Activated CD4-positive, alpha-beta T cell treated with anti-CD3 and anti-CD28 coated beads, Interleukin-2, amount 50 U/mL, for 4 hours (primary cell): Measurements from ENCODE around the gene GAS6.
"Not testable (repeated sequence)": the region's sequence is repeated elsewhere in the genome, so short reads cannot be mapped to it uniquely, and the experiment has no call there.

Experiments
- DNase-seq, 2 experiments: peaks; one replicate each; pipeline ENCODE4 v3.0.0-alpha.2; 2020

The GAS6 gene

DNA sequence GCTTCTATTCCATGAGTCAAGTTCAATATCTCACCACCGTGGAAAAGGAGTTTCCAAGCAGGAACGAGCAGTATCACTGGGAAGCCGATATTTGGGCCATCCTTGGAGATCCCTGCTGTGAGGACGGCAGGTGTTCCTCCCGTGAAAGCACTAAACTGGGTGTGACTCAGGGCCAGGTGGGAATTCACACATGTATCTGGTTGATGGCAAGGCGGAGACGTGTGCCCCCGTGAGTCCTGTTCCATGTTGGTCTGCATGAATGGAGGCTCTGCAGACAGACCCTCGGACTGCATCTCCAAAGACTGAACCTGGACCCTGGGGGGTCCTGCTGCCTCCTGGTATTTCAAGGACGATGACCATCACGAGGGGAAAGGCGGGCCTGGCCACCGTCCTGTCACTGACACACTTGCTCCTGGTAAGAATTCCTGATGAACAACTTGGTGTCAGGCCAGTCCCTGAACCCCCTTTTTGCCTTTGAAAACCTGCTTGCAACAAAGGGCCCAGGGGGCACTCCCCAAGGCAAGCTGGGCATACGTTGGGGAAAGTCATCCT is 22.8 kb upstream of the GAS6 start:
- DNase-seq: no peak

DNA sequence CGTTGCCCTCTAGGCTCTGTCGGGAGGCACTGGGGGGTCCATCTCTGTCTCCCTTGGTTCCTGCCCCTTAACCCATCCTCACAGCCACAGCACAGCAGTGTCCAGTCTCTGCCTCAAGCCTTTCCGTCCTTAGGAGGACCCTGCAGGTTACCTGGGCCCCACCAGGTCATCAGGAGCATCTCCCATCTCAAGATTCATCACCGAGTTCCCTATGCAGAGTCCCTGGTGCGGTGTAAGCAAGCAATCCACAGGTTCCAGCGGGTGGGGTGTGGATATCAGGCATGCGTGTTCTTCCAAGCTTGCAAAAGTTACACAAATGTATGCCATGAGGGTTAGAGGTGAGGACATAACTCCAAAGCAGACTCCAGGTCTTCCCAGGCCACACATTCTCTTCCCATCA is 20.9 kb upstream of the GAS6 start:
- no peak for DNase-seq

DNA sequence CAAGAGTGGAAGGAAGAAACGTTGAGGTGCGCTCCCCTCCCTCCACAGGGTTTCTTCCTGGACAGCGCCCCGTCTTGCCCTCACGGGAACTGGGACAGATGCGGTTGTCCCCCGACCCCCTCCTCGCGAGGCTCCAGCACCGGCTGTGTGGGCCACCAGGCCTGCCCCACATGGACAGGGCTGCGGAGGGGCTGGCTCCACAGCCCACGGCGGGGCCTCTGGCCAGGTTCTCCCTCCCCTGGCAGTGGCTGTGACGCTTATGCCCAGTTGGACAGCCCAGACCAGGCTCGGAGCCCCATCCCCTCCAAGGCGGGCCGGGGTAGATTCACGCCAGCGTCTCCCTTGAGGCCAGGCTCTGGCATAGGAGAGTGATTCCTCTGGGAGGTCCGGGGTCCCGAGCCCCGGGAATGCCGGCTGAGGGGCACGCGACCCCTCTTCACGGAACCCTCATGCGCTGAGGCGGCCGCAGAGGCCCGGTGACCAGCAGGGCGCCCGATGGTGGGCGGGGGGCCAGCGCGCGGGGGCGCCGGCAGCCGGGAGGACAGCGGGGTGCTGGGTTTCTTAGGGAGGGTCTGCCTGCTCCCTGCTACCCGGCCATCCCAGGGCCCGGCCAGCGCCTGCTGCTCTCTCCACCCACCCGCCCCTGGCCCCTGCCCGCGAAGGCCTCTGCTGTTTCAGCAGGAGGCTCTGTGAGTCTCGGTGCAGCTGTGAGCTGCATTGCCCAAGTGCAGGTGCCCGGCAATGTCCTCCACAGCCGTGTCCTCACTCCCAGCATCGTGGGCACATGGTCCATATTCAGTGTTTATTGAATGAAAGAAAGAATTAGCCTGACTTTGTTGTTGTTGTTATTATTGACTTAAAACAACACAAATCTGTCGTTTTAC is 20.3 kb upstream of the GAS6 start:
- no peak for DNase-seq

DNA sequence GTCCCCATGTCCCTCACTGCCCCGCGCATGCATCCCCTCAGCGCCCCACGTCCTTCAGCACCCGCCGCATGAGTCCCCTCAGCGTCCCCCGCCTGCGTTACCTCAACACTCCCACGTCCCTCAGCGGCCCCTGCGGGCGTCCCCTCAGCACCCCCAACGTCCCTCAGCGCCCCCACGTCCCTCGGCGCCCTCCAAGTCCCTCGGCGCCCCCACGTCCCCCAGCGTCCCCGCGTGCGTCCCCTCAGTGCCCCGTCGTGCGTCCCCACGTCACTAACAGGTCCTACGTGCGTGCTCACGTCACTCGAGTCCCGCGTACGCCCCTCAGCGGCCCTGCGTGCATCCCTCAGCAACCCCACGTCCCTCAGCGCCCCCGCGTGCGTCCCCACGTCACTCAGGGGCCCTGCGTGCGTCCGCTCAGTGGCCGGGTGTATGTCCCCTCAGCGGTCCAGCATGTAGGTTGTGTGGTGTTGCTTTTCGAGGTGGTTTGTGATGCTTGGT is 19.5 kb upstream of the GAS6 start:
- no peak for DNase-seq

DNA sequence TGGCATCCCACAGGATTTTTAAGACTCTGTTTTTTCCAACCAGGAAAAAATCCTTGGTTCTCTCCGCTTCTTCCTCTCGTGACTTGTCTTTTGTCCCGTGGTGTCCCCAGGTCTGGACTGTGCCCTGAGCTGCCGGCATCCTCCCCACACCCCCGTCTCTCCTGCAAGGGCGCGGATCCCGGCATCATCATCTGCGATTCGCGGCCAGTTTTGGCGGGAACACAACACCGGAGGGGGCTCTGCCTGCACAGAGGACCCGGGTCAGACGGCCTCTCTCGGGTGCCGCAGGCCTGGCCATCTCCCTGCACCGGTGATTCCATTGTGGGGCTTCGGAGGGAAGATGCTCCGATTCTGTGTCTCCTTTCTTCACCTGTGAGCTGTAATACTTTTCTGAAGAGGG is 18.8 kb upstream of the GAS6 start:
- no peak for DNase-seq

DNA sequence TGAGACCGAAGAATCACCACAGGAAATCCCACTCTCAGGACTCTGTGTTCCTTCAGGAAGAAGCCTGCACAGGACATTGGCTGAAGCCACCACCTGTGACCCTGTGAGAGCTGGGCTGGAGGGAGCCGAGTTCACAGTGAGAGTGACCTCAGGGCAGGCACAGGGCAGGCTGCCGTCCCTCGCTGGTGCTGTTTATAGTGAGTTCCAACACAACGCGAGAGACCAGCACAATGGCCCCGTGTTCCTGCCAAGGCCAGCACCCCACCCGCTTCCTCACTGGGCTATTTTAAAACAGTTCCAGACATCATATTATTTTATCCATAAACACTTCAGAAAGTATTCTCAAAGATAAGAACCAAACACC is 18.4 kb upstream of the GAS6 start:
- no peak for DNase-seq

DNA sequence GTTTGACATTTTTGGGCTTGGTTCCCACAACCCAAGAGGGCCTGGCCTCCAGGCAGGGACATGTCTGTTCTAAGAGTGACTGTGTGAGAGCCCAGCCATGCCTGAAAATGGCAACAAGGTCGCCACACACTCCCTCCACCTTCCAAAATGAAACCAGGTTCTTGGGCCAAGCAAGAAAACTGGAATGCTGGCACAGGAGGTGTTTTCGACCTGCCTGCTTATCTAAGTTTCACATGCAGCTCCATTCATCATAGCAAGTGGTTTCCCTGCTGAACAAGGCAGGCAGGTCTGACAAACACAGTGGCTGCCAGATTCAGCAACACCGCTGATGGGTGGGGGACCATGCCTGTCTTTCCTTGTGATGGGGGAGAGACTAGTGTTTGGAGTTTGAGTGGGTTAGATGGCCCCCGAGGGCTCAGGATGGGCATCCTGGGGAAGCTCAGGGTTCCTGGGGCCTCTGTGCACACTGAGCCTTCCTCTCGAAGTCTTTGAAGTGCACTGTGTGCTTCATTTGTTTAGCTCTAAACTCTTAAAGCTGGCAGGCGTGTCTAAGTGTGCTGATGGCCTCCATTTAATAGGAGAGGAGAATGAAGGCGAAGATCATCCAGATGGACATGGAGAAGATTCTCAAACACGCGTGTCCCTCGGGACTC is 17.9 kb upstream of the GAS6 start:
- DNase-seq: no peak

DNA sequence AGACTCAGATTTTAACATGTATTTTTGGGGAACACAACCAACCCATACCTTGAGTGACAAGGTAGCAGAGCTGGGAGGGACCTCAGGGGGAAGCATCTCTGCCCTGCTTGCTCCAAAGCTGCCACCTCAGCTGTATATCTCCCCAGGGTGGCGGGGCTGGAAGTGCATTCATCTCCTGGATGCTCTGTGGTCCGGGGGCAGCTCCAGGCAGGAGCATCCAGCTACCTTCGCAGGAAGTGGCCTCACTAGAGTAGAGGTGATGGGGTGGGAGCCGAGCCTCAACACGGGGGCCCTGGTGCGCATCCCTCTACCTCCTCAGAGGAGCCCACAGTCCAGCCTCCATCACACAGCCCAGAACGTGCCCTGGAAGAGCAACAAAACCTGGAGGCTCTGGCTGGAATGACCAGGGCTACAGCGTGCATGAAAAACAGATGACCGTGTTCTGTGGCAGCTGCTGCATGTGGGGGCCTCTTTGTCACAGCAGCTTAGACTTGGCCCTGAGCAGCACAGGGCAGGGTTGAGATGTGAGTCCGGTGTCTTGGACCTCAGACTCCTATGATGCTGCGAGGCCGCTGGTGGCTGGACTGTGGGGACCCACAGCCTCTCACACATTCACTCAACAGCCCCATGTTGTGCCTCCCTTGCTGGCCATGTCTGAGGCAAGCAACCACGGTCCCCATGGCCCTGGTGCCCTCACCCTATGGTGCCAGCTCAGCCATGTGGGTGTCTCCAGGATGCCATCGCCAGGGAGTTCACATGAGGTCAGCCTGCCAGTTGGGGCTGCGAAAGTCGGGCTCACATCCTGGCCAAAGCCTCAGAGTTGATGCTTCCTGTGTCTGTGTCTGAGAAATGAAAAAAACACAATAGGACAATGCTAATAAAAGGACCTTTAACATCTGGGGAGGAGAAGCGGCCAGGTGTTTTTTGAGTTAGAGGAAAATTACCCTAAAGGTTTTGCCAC is 17.1 kb upstream of the GAS6 start:
- no peak for DNase-seq

DNA sequence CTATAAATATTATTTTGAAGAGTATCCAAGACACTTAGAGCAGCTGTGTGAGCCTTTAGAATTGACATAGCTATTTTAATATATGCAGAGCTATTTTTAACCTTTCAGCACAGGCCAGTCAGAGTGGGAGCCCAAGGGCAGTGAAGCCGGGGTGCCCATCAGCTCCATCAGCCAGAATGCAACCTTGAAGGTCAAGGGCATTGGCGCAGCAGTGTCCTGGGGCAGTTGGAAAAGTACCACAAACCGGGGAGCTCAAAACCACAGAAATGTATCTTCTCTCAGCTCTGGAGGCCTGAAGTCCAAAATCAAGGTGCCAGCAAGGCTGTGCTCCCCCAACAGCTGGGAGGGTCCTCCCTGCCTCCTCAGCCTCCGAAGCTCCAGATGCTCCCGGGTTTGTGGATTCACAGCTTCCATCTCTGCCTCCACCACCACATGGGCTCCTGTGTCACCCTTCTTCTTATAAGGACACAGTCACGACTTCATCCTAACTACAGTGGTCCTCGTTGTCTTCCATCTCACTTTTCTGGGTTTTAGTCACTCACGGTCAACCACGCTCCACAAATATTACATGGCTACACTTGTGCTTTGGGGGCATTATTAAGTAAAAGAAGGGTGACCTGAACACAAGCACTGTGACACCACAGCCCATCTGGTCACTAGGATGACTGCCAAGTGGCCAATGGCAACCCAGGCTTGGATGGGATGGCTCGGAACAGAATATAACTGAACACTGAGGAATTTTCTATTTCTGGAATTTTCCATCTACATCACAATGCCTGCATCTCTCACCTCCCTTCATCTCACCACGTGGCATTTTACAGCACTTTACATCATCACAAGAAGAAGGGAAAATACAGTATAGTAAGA is 15.9 kb upstream of the GAS6 start:
- DNase-seq: no peak

DNA sequence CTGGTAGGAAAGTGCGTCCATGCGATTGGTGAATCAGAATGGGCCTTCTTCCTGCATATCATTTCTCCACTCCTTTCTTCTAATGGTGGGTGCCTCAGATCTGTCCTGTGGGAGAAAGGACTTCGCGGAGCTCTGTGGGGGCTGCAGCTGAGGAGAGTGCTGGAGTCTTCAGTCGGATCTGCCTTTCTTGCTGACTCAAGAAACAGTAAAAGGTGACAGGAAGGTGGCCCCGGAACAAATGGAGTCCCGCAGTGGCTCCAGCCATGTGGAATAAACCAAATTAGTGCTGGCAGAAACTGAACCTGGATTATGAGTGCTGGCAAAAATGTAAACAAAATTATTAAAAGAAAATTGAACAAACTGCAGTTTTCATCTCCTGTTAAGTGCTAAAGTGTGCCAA is 15.1 kb upstream of the GAS6 start:
- DNase-seq: no peak

DNA sequence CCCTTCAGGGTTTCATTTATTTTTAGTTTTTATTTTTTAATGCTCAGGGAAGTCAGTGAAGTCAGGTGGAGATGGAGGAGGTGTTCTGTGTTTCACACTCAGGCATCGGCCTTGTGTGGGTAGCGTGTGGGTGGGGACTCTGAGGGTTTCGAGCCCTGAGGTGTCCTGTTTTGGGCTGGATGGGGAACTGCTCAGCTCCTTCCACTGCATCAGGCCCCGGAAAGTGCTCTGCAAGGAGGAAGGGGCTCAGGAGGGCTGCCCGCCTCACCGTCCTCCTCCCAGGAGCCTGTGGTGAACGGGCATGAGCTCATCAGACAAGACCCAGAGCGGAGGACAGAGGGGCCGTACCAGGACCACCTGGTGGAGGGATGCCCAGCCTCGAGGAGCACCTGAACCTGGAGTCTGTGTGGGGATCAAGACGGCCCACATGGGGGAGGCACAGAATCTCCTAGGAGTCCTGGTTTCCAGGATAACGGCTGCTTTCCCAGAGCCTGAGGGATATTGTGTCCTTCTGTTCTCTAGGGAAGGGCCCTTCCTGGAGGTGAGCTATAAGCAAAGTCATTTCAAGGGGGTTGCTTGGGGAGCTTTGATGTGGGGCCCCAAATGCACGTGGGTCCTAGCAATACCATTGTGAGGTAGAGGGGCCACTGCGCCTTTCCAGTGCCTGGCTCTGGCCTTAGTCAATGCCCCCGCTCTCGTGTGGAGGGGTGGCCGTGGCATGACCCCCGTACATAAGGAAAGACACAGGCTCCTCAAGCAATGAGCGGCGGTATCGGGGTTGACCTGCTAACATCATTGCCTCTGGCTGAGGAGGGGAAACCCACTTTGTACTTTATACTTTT is 13.5 kb upstream of the GAS6 start:
- DNase-seq: no peak

DNA sequence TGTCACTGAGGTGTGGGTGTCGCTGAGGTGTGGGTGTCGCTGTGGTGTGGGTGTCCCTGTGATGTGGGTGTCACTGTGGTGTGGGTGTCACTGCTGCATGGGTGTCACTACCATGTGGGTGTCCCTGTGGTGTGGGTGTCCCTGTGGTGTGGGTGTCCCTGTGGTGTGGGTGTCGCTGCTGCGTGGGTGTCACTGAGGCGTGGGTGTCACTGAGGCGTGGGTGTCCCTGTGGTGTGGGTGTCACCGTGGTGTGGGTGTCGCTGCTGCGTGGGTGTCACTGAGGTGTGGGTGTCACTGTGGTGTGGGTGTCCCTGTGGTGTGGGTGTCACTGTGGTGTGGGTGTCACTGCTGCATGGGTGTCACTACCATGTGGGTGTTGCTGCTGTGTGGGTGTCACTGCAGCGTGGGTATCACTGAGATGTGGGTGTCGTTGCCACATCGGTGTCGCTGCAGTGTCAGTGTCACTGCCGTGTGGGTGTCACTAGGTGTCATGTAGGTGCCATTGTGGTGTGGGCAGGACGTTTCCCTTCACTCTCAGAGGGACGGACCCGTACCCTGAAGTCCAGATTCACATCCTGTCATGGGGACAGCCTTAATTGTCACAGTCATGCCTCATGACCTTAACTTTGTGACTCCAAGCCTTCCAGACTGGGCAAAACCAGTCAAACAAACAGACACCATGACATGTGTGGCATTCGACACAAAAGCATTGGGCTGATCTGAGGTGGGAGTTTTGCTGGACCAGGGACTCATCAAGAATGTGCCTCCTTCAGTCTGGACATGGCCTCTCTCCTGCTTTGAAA is 12.7 kb upstream of the GAS6 start:
- no peak for DNase-seq

DNA sequence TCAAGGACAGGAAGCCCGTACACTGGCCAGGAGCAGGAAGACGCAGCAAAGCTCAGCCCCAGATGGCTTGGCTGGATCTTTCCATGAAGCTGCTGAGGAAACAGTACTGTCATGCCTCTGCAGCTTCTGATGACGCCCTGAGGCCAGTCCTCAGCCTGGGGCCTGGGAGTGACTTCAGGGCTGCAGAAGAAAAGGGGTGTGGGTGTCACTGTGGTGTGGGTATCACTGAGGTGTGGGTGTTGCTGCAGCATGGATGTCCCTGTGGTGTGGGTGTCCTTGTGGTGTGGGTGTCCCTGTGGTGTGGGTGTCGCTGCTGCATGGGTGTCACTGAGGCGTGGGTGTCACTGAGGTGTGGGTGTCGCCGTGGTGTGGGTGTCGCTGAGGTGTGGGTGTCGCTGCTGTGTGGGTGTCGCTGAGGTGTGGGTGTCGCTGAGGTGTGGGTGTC is 12.0 kb upstream of the GAS6 start:
- no peak for DNase-seq

DNA sequence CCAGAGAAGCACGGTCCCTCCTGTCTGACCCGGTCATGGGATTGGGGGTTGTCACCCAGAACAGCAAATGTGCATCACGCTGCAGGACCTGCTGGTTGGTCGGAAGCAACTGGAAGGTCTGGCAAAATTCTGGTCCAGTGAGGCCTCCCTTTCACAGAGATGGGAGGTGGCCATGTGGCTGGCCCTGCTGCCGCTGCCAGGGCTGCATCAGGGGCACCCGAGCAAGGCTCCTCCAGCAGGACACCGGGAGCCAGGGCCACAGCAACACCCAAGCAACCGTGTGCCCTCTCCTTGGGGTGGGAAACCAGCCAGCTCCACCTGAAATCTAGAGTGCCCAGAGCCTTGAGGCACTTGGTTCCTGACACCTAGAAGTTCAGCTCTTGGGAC is 11.5 kb upstream of the GAS6 start:
- DNase-seq: no peak

DNA sequence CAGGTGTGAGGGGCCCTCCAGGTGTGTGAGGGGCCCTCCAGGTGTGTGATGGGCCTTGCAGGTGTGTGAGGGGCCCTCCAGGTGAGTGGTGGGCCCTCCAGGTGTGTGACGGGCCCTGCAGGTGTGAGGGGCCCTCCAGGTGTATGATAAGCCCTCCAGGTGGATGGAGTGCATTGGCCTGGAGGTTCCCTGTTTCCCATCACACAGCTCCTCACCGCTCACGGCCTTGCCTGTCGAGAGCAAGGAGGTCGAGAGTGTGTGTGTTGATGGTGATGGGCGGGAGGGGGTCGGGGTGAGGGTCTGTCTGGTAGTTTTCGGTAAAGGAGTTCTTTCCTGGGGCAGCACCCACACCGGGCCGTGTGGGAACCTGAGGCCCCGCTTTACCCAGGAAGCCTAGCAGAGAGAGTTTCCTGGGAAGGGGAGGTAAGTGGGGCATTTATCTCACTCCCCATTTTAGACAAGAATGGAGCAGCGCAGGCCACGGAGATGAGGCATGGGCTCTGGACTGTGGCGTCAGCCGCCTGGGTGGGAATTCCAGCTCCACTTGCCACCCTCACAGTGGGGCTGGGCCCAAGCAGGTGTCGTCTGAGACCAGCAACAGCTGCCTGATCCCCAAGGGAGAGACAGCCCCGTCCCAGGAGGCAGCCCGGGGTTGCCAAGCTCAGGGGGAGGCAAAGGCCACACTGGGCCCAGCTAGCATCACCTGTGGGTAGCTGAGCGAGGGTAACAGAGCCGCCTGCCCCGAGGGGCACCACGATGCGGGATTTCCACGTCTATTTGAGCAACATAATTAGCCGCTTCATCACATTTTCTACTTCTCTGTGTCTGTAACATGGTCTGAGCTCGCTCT is 10.9 kb upstream of the GAS6 start:
- DNase-seq: no peak

DNA sequence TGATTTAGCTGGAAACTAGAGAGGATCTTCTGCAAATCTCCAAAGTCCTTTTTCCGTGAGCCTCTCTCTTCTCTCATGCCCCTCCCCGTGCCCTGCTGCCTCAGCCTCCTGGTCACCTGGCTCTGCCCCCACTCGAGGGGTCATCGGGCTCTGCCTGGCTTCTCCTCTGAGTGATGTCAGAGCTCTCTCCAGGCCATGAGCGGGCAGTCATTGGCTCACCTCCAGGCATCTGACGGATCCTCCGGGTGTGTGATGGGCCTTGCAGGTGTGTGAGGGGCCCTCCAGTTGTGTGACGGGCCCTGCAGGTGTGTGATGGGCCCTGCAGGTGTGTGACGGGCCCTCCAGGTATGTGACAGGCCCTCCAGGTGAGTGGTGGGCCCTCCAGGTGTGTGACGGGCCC is 10.3 kb upstream of the GAS6 start:
- DNase-seq: no peak

DNA sequence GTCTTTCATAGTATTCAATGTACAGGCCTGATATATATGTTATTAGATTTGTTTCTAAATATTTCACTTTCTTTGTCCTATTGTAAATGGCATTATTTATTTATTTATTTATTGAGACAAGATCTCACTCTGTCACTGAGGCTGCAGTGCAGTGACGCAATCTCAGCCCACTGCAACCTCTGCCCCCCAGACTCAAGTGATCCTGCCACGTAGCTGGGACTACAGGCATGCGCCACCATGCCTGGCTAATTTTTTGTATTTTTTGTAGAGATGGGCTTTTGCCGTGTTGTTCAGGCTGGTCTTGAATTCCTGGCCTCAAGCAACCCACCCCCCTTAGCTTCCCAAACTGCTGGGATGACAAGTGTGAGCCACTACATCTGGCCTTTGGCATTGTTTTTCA is 5.4 kb upstream of the GAS6 start:
- no peak for DNase-seq

DNA sequence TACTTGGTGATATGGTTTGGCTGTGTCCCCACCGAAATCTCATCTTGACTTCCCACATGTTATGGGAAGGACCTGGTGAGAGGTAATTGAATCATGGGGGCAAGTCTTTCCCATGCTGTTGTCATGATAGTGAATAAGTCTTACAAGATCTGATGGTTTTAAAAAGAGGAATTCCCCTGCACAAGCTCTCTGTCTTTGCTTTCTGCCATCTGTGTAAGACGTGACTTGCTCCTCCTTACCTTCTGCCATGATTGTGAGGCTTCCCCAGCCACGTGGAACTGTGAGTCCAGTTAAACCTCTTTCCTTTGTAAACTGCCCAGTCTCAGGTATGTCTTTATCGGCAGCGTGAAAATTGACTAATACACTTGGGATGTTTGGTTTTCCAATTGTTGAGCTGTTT is 4.0 kb upstream of the GAS6 start:
- DNase-seq: not testable (repeated sequence)

DNA sequence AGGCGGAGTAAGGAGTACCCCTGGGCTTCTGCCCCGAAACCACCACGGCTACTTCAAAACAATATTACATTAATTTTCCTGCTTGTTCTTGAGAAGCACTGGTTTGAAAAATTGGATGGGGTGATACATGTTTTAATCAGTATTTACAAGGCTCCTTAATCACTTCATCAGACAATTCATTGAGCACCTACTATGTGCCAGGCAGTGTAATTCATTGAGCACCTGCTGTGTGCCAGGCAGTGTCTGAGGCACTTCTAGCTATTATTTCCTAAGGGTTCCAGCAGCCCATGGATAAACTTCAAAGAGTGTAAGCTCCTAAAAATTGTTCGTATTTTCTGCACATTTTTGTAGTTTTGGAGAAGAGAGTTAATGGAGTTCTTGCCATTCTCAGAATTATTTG is 1.6 kb upstream of the GAS6 start:
- no peak for DNase-seq
